Loucy (cell line): ENCODE measurements around the gene RPAP2.
"Not testable (repeated sequence)": the region's sequence is repeated elsewhere in the genome, so short reads cannot be mapped to it uniquely, and the experiment has no call there.

Experiments
- H2AFZ ChIP-seq: fragments of 200-600 bp; sonication (generic); 2 replicates; pipeline ENCODE4 v1.6.0; 2016; ENCODE audit warnings: antibody characterized with exemption, mild to moderate bottlenecking, low read length, moderate library complexity
- H3F3A ChIP-seq: fragments of 200-600 bp; 2 replicates; pipeline ENCODE4 v1.6.0; 2016; ENCODE audit warnings: antibody characterized with exemption, low read depth, mild to moderate bottlenecking
- H3K27me3 ChIP-seq: fragments of 200-600 bp; sonication (generic); 2 replicates; pipeline ENCODE4 v1.6.1; 2014; ENCODE audit warnings: low read length, mild to moderate bottlenecking; ENCODE audit not compliant: insufficient read depth, poor library complexity, severe bottlenecking
- H3K36me3 ChIP-seq: fragments of 200-600 bp; sonication (generic); 2 replicates; pipeline ENCODE4 v1.6.1; 2016; ENCODE audit warnings: low read length; ENCODE audit not compliant: insufficient read depth
- H3K4me1 ChIP-seq: fragments of 200-600 bp; sonication (generic); 2 replicates; pipeline ENCODE4 v1.5.1; 2014; ENCODE audit warnings: low read length, mild to moderate bottlenecking; ENCODE audit not compliant: insufficient read depth, poor library complexity, severe bottlenecking
- H3K4me2 ChIP-seq: fragments of 200-600 bp; sonication (generic); 2 replicates; pipeline ENCODE4 v1.6.0; 2014; ENCODE audit warnings: antibody characterized with exemption, low read length, low read depth, mild to moderate bottlenecking; ENCODE audit not compliant: poor library complexity, severe bottlenecking
- H3K4me3 ChIP-seq: fragments of 200-600 bp; sonication (generic); 2 replicates; pipeline ENCODE4 v1.5.1; 2014; ENCODE audit warnings: low read length, mild to moderate bottlenecking, mixed read lengths; ENCODE audit not compliant: poor library complexity, severe bottlenecking
- H3K79me2 ChIP-seq: fragments of 200-600 bp; sonication (generic); 2 replicates; pipeline ENCODE4 v1.6.1; 2014; ENCODE audit warnings: low read length; ENCODE audit not compliant: insufficient read depth
- H3K9ac ChIP-seq: fragments of 200-600 bp; sonication (generic); 2 replicates; pipeline ENCODE4 v1.6.0; 2014; ENCODE audit warnings: mild to moderate bottlenecking, low read depth, low read length, moderate library complexity; ENCODE audit not compliant: poor library complexity, severe bottlenecking
- H3K9me2 ChIP-seq: fragments of 200-600 bp; sonication (generic); replicated peaks from 2 replicates; pipeline ENCODE4 v1.6.1; 2016; ENCODE audit warnings: low read depth, low read length, mixed read lengths
- H3K9me3 ChIP-seq: fragments of 200-600 bp; sonication (generic); 2 replicates; pipeline ENCODE4 v1.6.1; 2014; ENCODE audit warnings: mild to moderate bottlenecking, antibody characterized with exemption, low read length, low read depth; ENCODE audit not compliant: insufficient read depth
- H4K20me1 ChIP-seq: fragments of 200-600 bp; sonication (generic); 2 replicates; pipeline ENCODE4 v1.6.0; 2014; ENCODE audit warnings: antibody characterized with exemption, low read length, mild to moderate bottlenecking; ENCODE audit not compliant: insufficient read depth, poor library complexity, severe bottlenecking
- CTCF ChIP-seq: fragments of 200-600 bp; sonication (generic); conservative IDR thresholded peaks from 2 replicates; pipeline ENCODE4 v1.5.1; 2014; ENCODE audit warnings: mild to moderate bottlenecking, antibody characterized with exemption, low read length
- EZH2phosphoT487 ChIP-seq: fragments of 200-600 bp; IDR thresholded peaks from 2 replicates; pipeline ENCODE4 v1.6.1; 2018; ENCODE audit warnings: antibody characterized with exemption, mild to moderate bottlenecking, moderate library complexity, borderline replicate concordance

RPAP2 gene

GRCh38 chr1:92276082-92276481, 22.8 kb upstream of the RPAP2 start:
- no peak overlapping the region for H3K9ac ChIP-seq
- H3K4me2 ChIP-seq, result no peak overlapping the region
- no peaks in the 10 kb centered on the region for H3K9me2 ChIP-seq
- H3K36me3 ChIP-seq, result peaks cover 63% of the 10 kb centered on the region; the same call in 1 of the 2 replicates
- no peaks in the 10 kb centered on the region for H3K9me3 ChIP-seq
- no peak overlapping the region for H2AFZ ChIP-seq
- TF ChIP-seq EZH2phosphoT487 (no peak), CTCF (no peak)
- no peaks in the 10 kb centered on the region for H3F3A ChIP-seq
- H3K27me3 ChIP-seq, result no peaks in the 10 kb centered on the region
- no peaks in the 10 kb centered on the region for H3K79me2 ChIP-seq
- H3K4me3 ChIP-seq, result no peak overlapping the region
- no peaks in the 10 kb centered on the region for H4K20me1 ChIP-seq
- H3K4me1 ChIP-seq, result peaks cover 6% of the 10 kb centered on the region

GRCh38 chr1:92277105-92277723, 21.6 kb upstream of the RPAP2 start:
- Histone ChIP-seq H3F3A (no peaks in the 10 kb centered on the region), H3K36me3 (peaks cover 53% of the 10 kb centered on the region; the same call in 1 of the 2 replicates), H3K4me2 (no peak overlapping the region), H3K9ac (no peak overlapping the region), H4K20me1 (no peaks in the 10 kb centered on the region), H2AFZ (no peak overlapping the region), H3K9me3 (no peaks in the 10 kb centered on the region), H3K27me3 (no peaks in the 10 kb centered on the region), H3K79me2 (no peaks in the 10 kb centered on the region), H3K4me3 (no peak overlapping the region), H3K9me2 (no peaks in the 10 kb centered on the region), H3K4me1 (peaks cover 6% of the 10 kb centered on the region)
- TF ChIP-seq EZH2phosphoT487 (no peak), CTCF (no peak)

- not testable (repeated sequence) for H3K9me2 ChIP-seq, H3K79me2 ChIP-seq
- H3K36me3 ChIP-seq, result peaks cover 38% of the 10 kb centered on the region; the same call in 1 of the 2 replicates
These were observed 19.1 kb upstream of the RPAP2 start for GRCh38 chr1:92279781-92280180.

GRCh38 chr1:92281411-92281810, 17.4 kb upstream of the RPAP2 start:
- not testable (repeated sequence) for H3K4me3 ChIP-seq, H3K9ac ChIP-seq, H4K20me1 ChIP-seq, H3K27me3 ChIP-seq, H3K79me2 ChIP-seq, H3K9me3 ChIP-seq, H2AFZ ChIP-seq, H3K4me2 ChIP-seq, H3K4me1 ChIP-seq, H3F3A ChIP-seq, H3K9me2 ChIP-seq
- peaks cover 39% of the 10 kb centered on the region; the same call in 1 of the 2 replicates for H3K36me3 ChIP-seq

More at GRCh38 chr1:92279781-92280180, 19.1 kb upstream of the RPAP2 start:
- not testable (repeated sequence) for H3K4me2 ChIP-seq, H4K20me1 ChIP-seq, H3K9me3 ChIP-seq, H3F3A ChIP-seq, H3K4me3 ChIP-seq, H2AFZ ChIP-seq, H3K9ac ChIP-seq, H3K27me3 ChIP-seq, H3K4me1 ChIP-seq
